SK-N-SH (cell line): ENCODE results near the gene FOCAD. TPM values are rescaled to one million over a fixed set of nuclear protein-coding genes. Genes with fewer than 3 reads are reported as not detected.

ENCODE experiments used
- CTCF ChIA-PET: fragments of 300-600, 350-600 bp; formaldehyde crosslinking; extraction: SDS; loops from one replicate; lab custom pipeline; 2021; lab: Yijun Ruan, JAX
- POLR2A ChIA-PET: fragments of 350-600 bp; sonication (Branson Sonifier 250); formaldehyde crosslinking; extraction: SDS; loops from one replicate; lab custom pipeline; 2020; ENCODE audit warnings: antibody characterized with exemption, inconsistent platforms; lab: Yijun Ruan, JAX
- DNase-seq: peaks from one replicate; pipeline ENCODE4 v3.0.0; 2012
- H2AFZ ChIP-seq: fragments of 200-600 bp; sonication (generic); 2 replicates; pipeline ENCODE4 v1.8.1; 2016; ENCODE audit warnings: antibody characterized with exemption, mild to moderate bottlenecking, low read depth
- H3F3A ChIP-seq: fragments of 200-600 bp; sonication (generic); replicated peaks from 2 replicates; pipeline ENCODE3; 2016; ENCODE audit warnings: antibody characterized with exemption, mild to moderate bottlenecking; ENCODE audit not compliant: insufficient read depth
- H3K27ac ChIP-seq, 2 experiments: fragments of 200-500 bp in 1 of 2; fragments of 200-600 bp in 1 of 2; sonication (Bioruptor generic) in 1 of 2; sonication (generic), shearing (Covaris generic) in 1 of 2; 2 replicates each; pipeline versions ENCODE4 v1.5.1 to v1.6.1; 2014 to 2016; ENCODE audit warnings: low read depth in 2 of 2, inconsistent platforms in 1 of 2, low read length in 1 of 2, mild to moderate bottlenecking in 1 of 2, mixed read lengths in 1 of 2
- H3K27me3 ChIP-seq: fragments of 200-600 bp; sonication (generic), shearing (Covaris generic); 2 replicates; pipeline ENCODE4 v1.6.1; 2016; ENCODE audit warnings: mixed run types; ENCODE audit not compliant: insufficient read depth
- H3K36me3 ChIP-seq, 2 experiments: fragments of 200-500 bp in 1 of 2; fragments of 200-600 bp in 1 of 2; sonication (Bioruptor generic) in 1 of 2; sonication (generic) in 1 of 2; replicated peaks in 1 of 2; 2 replicates each; pipeline versions ENCODE3 to v1.5.1; 2014 to 2016; ENCODE audit warnings: low read length in 1 of 2, mild to moderate bottlenecking in 1 of 2; ENCODE audit not compliant: insufficient read depth in 2 of 2, control insufficient read depth in 1 of 2
- H3K4me1 ChIP-seq, 2 experiments: fragments of 200-500 bp in 1 of 2; fragments of 200-600 bp in 1 of 2; sonication (Bioruptor generic) in 1 of 2; sonication (generic), shearing (Covaris generic) in 1 of 2; 2 replicates each; pipeline versions ENCODE4 v1.5.1 to v1.6.1; 2014 to 2016; ENCODE audit warnings: low read depth in 1 of 2, low read length in 1 of 2, mixed run types in 1 of 2; ENCODE audit not compliant: insufficient read depth in 2 of 2, control insufficient read depth in 1 of 2
- H3K4me2 ChIP-seq: fragments of 200-600 bp; sonication (generic), shearing (Covaris generic); 2 replicates; pipeline ENCODE4 v1.6.1; 2017; ENCODE audit warnings: mixed run types
- H3K4me3 ChIP-seq, 2 experiments: fragments of 200-500 bp in 1 of 2; fragments of 200-600 bp in 1 of 2; sonication (Bioruptor generic) in 1 of 2; sonication (generic), shearing (Covaris generic) in 1 of 2; 2 replicates each; pipeline versions ENCODE4 v1.5.1 to v1.8.1; 2014 to 2016; ENCODE audit warnings: low read depth in 2 of 2, inconsistent platforms in 1 of 2, low read length in 1 of 2, mild to moderate bottlenecking in 1 of 2, mixed read lengths in 1 of 2, moderate library complexity in 1 of 2
- H3K79me2 ChIP-seq: fragments of 200-600 bp; sonication (generic); 2 replicates; pipeline ENCODE4 v1.8.1; 2017; ENCODE audit warnings: mild to moderate bottlenecking; ENCODE audit not compliant: insufficient read depth
- H3K9ac ChIP-seq: fragments of 200-600 bp; sonication (generic); 2 replicates; pipeline ENCODE4 v1.6.1; 2017; ENCODE audit warnings: mixed run types
- H3K9me2 ChIP-seq: fragments of 200-600 bp; sonication (generic); 2 replicates; pipeline ENCODE4 v1.6.1; 2017; ENCODE audit warnings: mixed run types
- H3K9me3 ChIP-seq: fragments of 200-600 bp; sonication (generic); 2 replicates; pipeline ENCODE4 v1.6.1; 2017; ENCODE audit warnings: mixed run types, mild to moderate bottlenecking, moderate library complexity
- H4K20me1 ChIP-seq: fragments of 200-600 bp; sonication (generic); 2 replicates; pipeline ENCODE4 v1.6.1; 2017; ENCODE audit warnings: mild to moderate bottlenecking, mixed run types; ENCODE audit not compliant: insufficient read depth
- CTCF ChIP-seq: fragments of 200-600 bp; sonication (generic); IDR thresholded peaks from 2 replicates; pipeline ENCODE4 v1.6.1; 2017; ENCODE audit warnings: antibody characterized with exemption, mild to moderate bottlenecking, moderate library complexity
- GATA2 ChIP-seq: sonication (generic); formaldehyde crosslinking; IDR thresholded peaks from 2 replicates; pipeline ENCODE4 v1.5.0; 2020; ENCODE audit warnings: mild to moderate bottlenecking, missing genetic modification reagents
- MEF2A ChIP-seq: IDR thresholded peaks from 2 replicates; pipeline ENCODE4 v1.4.0; 2012; ENCODE audit warnings: low read depth, borderline replicate concordance
- NFIC ChIP-seq: IDR thresholded peaks from 2 replicates; pipeline ENCODE4 v1.4.0; 2012; ENCODE audit warnings: borderline replicate concordance
- POLR2AphosphoS5 ChIP-seq: IDR thresholded peaks from 2 replicates; pipeline ENCODE4 v1.6.1; 2012; ENCODE audit warnings: low read depth, low read length
- SIN3A ChIP-seq: IDR thresholded peaks from 2 replicates; pipeline ENCODE4 v1.6.1; 2012; ENCODE audit warnings: low read depth, mild to moderate bottlenecking, low read length, moderate library complexity, borderline replicate concordance
- polyA plus RNA-seq, 3 experiments: library from polyadenylated mRNA; depleted of rRNA; stranded (reverse); fragments of >200 nt; gene quantifications; 2 replicates each; pipeline ENCODE4 v1.2.3, GENCODE V29; 2012
- TF ChIP-seq, protein P1 (sequence below): fragments of 150-350 bp; IDR thresholded peaks from 2 replicates; pipeline ENCODE4 v1.6.1; 2016; ENCODE audit warnings: mild to moderate bottlenecking, low read depth, low read length
- TF ChIP-seq, protein P2 (sequence below): IDR thresholded peaks from 2 replicates; pipeline ENCODE4 v1.6.1; 2012; ENCODE audit warnings: mild to moderate bottlenecking, low read depth, low read length, moderate library complexity

The FOCAD gene
- polyA plus RNA-seq, 1 of the 3 experiments (the other 2 are of a cell fraction) = 15.8 TPM

GRCh38 chr9:20815923-20816703 is 132.1 kb downstream of the FOCAD start (continued):
- TF ChIP-seq, protein P1, sequence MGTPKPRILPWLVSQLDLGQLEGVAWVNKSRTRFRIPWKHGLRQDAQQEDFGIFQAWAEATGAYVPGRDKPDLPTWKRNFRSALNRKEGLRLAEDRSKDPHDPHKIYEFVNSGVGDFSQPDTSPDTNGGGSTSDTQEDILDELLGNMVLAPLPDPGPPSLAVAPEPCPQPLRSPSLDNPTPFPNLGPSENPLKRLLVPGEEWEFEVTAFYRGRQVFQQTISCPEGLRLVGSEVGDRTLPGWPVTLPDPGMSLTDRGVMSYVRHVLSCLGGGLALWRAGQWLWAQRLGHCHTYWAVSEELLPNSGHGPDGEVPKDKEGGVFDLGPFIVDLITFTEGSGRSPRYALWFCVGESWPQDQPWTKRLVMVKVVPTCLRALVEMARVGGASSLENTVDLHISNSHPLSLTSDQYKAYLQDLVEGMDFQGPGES = no peak
- TF ChIP-seq POLR2AphosphoS5 (no peak), SIN3A (no peak), CTCF (no peak), MEF2A (no peak)

GRCh38 chr9:20823051-20823450 is 139.0 kb downstream of the FOCAD start:
- ChIA-PET CTCF (interaction anchor here (1.1 kb wide), 1 partner anchor 118 kb away, joined by 4 read pairs; no protein-coding TSS in a partner anchor), POLR2A (no interaction called here)
- no peak overlapping the region for H3K9ac ChIP-seq
- H3K27me3 ChIP-seq = no peaks in the 10 kb centered on the region
- H3K9me3 ChIP-seq = no peaks in the 10 kb centered on the region
- H2AFZ ChIP-seq = no peak overlapping the region
- no peak overlapping the region for H3K27ac ChIP-seq
- TF ChIP-seq, protein P2, sequence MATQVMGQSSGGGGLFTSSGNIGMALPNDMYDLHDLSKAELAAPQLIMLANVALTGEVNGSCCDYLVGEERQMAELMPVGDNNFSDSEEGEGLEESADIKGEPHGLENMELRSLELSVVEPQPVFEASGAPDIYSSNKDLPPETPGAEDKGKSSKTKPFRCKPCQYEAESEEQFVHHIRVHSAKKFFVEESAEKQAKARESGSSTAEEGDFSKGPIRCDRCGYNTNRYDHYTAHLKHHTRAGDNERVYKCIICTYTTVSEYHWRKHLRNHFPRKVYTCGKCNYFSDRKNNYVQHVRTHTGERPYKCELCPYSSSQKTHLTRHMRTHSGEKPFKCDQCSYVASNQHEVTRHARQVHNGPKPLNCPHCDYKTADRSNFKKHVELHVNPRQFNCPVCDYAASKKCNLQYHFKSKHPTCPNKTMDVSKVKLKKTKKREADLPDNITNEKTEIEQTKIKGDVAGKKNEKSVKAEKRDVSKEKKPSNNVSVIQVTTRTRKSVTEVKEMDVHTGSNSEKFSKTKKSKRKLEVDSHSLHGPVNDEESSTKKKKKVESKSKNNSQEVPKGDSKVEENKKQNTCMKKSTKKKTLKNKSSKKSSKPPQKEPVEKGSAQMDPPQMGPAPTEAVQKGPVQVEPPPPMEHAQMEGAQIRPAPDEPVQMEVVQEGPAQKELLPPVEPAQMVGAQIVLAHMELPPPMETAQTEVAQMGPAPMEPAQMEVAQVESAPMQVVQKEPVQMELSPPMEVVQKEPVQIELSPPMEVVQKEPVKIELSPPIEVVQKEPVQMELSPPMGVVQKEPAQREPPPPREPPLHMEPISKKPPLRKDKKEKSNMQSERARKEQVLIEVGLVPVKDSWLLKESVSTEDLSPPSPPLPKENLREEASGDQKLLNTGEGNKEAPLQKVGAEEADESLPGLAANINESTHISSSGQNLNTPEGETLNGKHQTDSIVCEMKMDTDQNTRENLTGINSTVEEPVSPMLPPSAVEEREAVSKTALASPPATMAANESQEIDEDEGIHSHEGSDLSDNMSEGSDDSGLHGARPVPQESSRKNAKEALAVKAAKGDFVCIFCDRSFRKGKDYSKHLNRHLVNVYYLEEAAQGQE = no peak
- no peak for TF ChIP-seq SIN3A
- TF ChIP-seq GATA2 = no peak
- TF ChIP-seq NFIC = no peak
- no peaks in the 10 kb centered on the region for H3K79me2 ChIP-seq
- H3K4me1 ChIP-seq = peaks cover 0 to 3% of the 10 kb centered on the region in 2 experiments; a peak in 1 of 4 replicates
- H4K20me1 ChIP-seq = no peaks in the 10 kb centered on the region
- no peaks in the 10 kb centered on the region for H3F3A ChIP-seq
- H3K36me3 ChIP-seq = peaks cover 17 to 18% of the 10 kb centered on the region in 2 experiments
- no peak overlapping the region for H3K4me3 ChIP-seq
- no peak overlapping the region for H3K4me2 ChIP-seq
- no peak for DNase-seq
- no peaks in the 10 kb centered on the region for H3K9me2 ChIP-seq
